Uterus (tissue), 2 donors: ENCODE results near the gene TBKBP1.

Experiments
- CTCF ChIP-seq, 4 experiments: fragments of 200-600 bp in 2 of 4; fragments of 450-650 bp in 2 of 4; sonication (generic) in 2 of 4; IDR thresholded peaks; one replicate each; pipeline ENCODE4 v1.5.1; 2016 to 2019; ENCODE audit warnings: antibody characterized with exemption in 4 of 4, mild to moderate bottlenecking in 2 of 4, moderate library complexity in 1 of 4
- POLR2A ChIP-seq, 2 donors: fragments of 450-650 bp; IDR thresholded peaks; one replicate each; pipeline ENCODE4 v1.6.1; 2016; ENCODE audit warnings: antibody characterized with exemption in 2 of 2, mild to moderate bottlenecking in 1 of 2, moderate library complexity in 1 of 2

- TF ChIP-seq CTCF (IDR thresholded peaks at IDR 0.05), result peak; percentile 58 to 96 (median 74)
- TF ChIP-seq POLR2A (IDR thresholded peaks at IDR 0.05), result no peak
Measured at GRCh38 chr17:47698749-47699535, 5.0 kb downstream of the TBKBP1 start.
